Hematopoietic multipotent progenitor cell treated with erythropoietin and hydrocortisone succinate and interleukin-3 and kit ligand, for 6 days (in vitro differentiated cells): ENCODE results near the gene CASK.
"Not testable (repeated sequence)": the region's sequence is repeated elsewhere in the genome, so short reads cannot be mapped to it uniquely, and the experiment has no call there.

ENCODE experiments used
- DNase-seq: peaks from one replicate; pipeline ENCODE4 v3.0.0-alpha.2; 2015

CASK gene

DNA sequence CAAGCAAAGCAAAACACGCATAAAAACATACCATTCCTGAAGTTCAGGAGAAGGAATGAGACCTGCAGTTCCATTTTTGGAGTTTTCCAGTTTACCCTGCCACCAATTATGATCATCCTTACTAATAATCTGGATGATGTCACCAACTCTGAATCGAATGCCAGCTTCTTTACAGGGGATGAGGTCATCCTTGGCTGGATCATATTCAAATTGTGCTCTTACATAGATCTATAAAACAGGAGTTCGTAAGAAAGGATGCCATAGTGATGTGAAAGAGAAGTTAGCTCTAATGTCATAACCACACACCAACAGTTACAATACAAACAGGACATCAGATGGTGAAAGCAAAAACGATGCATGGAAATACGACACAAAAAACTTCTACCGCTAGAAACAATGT, 369.7 kb downstream of the CASK start:
- no peak for DNase-seq

DNA sequence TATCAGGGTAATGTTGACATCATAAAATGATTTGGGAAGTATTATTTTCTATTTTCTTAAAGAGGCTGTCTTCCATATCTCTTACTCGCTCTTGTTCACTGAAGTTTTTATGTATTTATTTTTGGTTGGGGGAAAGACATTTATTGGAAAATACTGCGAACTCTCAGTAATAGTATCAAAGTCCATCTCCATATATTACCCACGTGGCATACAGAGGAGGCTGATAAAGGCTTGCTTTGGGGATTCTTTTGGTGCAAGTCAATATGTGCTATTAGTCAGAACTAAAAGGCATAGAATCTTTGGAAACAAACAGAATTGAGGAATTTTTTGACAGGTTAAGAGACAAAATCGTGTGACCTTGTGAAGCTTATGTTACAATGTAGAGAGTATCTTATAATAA, 374.9 kb downstream of the CASK start:
- DNase-seq: no peak

DNA sequence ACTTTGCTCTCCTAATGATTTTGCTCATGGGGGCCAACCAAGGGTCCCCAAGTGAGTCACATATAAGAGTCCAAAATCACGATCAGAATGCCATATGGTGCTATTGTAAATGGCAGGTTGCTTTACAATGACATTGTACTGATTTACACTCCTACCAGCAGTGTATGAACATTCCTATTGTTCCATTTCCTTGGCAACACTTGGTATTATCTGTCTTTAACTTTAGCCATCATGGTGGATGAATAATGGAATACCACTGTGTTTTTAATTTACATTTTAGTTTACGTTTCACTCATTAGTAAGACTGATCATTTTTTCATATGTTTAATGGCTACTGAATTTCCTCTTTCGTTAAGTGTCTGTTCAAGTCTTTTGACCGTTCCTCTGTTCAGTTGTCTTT, 379.7 kb downstream of the CASK start:
- no peak for DNase-seq

DNA sequence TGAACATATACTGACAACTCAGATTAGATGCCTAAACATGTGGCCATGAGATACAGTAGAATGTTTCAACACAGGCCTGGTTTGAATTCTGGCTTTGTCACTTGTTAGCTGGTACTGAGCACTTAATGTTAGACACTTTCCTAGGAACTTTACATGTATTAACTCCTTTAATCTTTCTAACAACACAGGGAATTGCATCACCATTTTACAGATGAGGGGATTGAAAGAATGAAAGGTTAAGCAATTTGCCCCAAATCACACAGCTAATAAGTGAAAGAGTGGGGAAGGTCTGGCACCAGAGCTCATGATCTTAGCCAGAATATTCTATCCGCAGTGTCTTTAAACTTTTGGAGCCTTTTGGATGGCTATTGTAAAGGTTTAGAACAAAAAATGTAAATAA, 380.3 kb downstream of the CASK start:
- no peak for DNase-seq

GRCh38 chrX:41542536-41542935, 380.8 kb downstream of the CASK start:
- no peak for DNase-seq

DNA sequence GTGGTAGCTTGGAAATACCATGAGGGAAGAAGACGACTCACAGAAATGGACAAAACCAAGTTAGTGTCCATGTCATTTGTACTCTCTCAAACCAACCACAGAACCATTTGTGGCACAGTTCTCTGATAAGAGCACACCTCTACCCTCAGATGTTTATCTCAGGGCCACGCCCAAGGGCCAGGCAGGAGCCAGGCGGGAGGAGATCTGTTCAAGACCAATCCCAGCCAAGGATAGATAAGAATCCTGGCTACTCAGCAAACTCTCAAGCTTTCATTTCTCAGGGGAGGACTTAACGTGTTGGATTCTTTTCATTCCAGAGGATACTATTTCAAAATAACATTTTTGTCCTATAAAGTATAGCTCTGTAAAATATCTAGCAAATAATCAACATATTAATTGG, 381.2 kb downstream of the CASK start:
- peak; percentile 7 for DNase-seq

GRCh38 chrX:41541386-41541785, 382.0 kb downstream of the CASK start:
- no peak for DNase-seq

GRCh38 chrX:41538707-41539106, 384.6 kb downstream of the CASK start:
- no peak for DNase-seq

DNA sequence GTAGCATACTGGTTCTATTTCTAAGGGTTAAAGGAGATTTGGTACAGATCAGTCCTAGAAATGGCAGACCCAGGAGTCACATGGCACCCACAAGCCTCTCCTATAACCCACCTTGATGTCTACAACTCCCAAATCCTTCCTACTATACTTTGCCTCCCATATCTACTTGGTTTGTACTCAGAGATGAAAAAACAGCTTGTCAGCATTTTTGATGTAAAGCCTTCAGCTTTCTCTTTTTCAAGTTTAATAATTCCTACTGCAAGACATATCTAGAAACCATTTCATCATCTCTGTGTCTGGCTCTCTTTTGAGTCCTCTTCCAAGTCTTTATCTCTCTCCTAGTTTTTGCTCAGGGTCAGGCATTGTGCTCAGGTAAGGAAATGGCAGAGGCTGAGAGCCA, 393.3 kb downstream of the CASK start:
- no peak for DNase-seq

- no peak for DNase-seq
Observed at GRCh38 chrX:41529221-41529620, 394.1 kb downstream of the CASK start.

DNA sequence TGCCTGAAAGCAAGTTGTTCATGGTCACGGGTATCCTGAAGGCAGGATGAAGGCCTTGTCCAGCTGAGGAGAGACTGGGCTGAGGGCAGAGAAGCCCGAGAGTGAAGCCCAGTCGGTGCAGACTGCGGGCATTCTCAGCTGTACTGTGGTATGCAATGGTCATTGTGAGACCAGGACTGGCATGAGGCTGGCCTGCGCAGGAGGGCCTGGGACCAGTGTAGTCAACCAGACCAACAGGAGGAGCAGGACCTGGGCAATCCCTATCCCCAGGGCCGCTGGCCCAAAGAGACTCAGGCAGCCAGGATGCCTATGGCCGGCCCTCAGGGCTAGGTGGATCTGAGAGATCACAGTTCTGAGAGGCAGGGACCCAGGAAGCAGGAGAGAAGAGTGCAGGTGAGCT, 394.6 kb downstream of the CASK start:
- DNase-seq: no peak

GRCh38 chrX:41526925-41527324, 396.4 kb downstream of the CASK start:
- DNase-seq: no peak

GRCh38 chrX:41526271-41526670, 397.1 kb downstream of the CASK start:
- DNase-seq: peak; percentile 62

GRCh38 chrX:41522671-41523070, 400.7 kb downstream of the CASK start:
- DNase-seq: no peak

- DNase-seq: no peak
Observed at GRCh38 chrX:41522081-41522480, 401.3 kb downstream of the CASK start.

DNA sequence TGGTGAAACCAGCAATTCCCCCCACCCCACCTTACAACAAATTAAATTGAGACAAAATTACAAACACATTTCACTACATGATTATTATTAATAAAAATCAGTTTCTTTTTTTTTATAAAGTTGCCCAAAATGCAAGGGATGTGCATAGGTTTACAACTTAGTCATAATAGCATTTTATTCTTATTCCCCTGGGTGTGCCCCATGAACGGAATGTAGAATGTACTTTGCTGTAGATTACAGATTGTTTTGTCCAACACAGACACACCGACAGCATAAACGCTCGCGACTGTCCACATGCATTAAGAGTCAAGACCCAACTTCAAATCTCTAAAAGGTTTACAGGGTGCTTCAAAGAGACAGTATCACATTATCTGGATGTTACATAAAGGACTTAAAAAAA, 403.9 kb downstream of the CASK start:
- DNase-seq: no peak

DNA sequence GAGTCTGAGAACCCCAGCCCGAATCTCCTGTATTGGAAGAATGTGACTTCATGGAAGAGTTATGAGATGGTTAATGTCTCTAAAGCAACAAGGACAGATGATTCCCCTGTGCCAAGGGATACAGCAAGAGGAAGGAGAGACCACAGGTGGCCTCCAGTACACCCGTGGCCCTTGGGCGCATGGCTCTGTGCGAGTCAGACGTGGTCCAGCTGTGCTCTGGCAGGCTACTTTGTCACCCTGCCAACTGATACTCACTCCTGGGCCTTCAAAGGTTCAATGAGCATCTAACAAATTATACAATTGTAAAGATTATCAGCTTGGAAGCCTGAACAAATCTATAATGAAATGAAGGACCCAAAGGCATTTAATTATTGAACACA, 404.5 kb downstream of the CASK start:
- no peak for DNase-seq

GRCh38 chrX:41518127-41518840, 405.1 kb downstream of the CASK start:
- DNase-seq: no peak

- DNase-seq: no peak
Observed at GRCh38 chrX:41516999-41517765, 406.2 kb downstream of the CASK start.

- no peak for DNase-seq
Observed at GRCh38 chrX:41516456-41516855, 406.9 kb downstream of the CASK start.

GRCh38 chrX:41515376-41515775, 408.0 kb downstream of the CASK start:
- DNase-seq: no peak

- no peak for DNase-seq
Observed at GRCh38 chrX:41514179-41514578, 409.2 kb downstream of the CASK start.

GRCh38 chrX:41512853-41513252, 410.5 kb downstream of the CASK start:
- not testable (repeated sequence) for DNase-seq

DNA sequence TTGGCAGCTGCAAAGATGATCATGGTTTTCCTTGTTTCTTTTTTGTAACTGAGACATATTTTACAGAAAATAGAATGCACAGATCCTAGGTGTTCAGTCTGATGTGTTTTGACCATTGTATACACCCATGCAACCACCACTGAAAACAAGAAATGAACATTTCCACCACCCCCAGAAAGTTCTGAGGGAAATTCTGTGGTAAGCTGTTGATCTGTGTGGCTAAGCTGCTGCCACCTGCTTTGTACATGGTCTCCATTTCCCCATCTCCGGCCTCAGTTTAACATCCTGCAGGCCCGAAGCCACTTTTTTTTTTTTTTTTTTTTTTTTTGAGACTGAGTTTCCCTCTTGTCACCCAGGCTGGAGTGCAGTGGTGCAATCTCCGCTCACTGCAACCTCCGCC, 411.0 kb downstream of the CASK start:
- no peak for DNase-seq

DNA sequence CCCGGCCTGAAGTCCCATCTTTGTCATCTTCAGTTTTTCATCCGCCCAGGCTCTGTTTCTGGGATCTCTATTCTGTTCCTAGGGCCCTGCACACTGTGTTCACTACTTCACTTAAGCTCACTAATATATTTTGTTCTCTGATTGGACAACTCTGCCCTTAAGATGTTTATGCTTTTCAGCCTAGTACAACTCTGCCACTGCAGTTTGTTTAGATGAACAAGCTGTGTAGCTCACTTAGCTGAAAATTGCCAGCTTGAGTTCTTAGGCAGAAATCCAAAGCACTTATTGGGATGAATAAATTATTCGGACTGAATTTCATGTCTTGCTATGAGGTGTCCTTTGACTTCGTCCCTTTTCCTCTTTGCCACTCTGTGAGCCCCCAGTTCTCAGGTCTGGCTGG, 415.4 kb downstream of the CASK start:
- DNase-seq: no peak
